Measurements from ENCODE around the gene CLASP2.
"Not testable (repeated sequence)": the region's sequence is repeated elsewhere in the genome, so short reads cannot be mapped to it uniquely, and the experiment has no call there.

Gene CLASP2

GRCh38 chr3:33682770-33683169 lies 35.3 kb downstream of the CLASP2 start:
- DNase-seq, result no peak

GRCh38 chr3:33681667-33682066 lies 36.4 kb downstream of the CLASP2 start:
- no peak for DNase-seq

- DNase-seq, result no peak
These were observed 40.0 kb downstream of the CLASP2 start for GRCh38 chr3:33678073-33678472.

- DNase-seq, result not testable (repeated sequence)
These were observed 44.6 kb downstream of the CLASP2 start for GRCh38 chr3:33673436-33673835.

GRCh38 chr3:33668618-33669017 lies 49.4 kb downstream of the CLASP2 start:
- DNase-seq, result no peak

GRCh38 chr3:33665294-33665693 lies 52.8 kb downstream of the CLASP2 start:
- DNase-seq, result no peak

GRCh38 chr3:33664195-33664594 lies 53.9 kb downstream of the CLASP2 start:
- no peak for DNase-seq

- no peak for DNase-seq
These were observed 55.0 kb downstream of the CLASP2 start for GRCh38 chr3:33663042-33663441.

GRCh38 chr3:33659856-33660434 lies 58.1 kb downstream of the CLASP2 start:
- DNase-seq, result no peak

- DNase-seq, result no peak
These were observed 58.8 kb downstream of the CLASP2 start for GRCh38 chr3:33658991-33659848.

- DNase-seq, result no peak
These were observed 59.4 kb downstream of the CLASP2 start for GRCh38 chr3:33658621-33658990.

- DNase-seq, result no peak
These were observed 60.0 kb downstream of the CLASP2 start for GRCh38 chr3:33658039-33658438.

- DNase-seq, result no peak
These were observed 65.3 kb downstream of the CLASP2 start for GRCh38 chr3:33652736-33653135.

GRCh38 chr3:33651101-33651500 lies 67.0 kb downstream of the CLASP2 start:
- not testable (repeated sequence) for DNase-seq

- DNase-seq, result no peak
These were observed 67.6 kb downstream of the CLASP2 start for GRCh38 chr3:33650495-33650894.

GRCh38 chr3:33648793-33649192 lies 69.3 kb downstream of the CLASP2 start:
- DNase-seq, result no peak

- no peak for DNase-seq
These were observed 71.6 kb downstream of the CLASP2 start for GRCh38 chr3:33646406-33646805.

- no peak for DNase-seq
These were observed 72.9 kb downstream of the CLASP2 start for GRCh38 chr3:33645060-33645647.

- DNase-seq, result no peak
These were observed 73.5 kb downstream of the CLASP2 start for GRCh38 chr3:33644582-33644981.

GRCh38 chr3:33642806-33643205 lies 75.2 kb downstream of the CLASP2 start:
- no peak for DNase-seq

- DNase-seq, result no peak
These were observed 78.2 kb downstream of the CLASP2 start for GRCh38 chr3:33639889-33640288.

- DNase-seq, result no peak
These were observed 80.6 kb downstream of the CLASP2 start for GRCh38 chr3:33637482-33637881.

- no peak for DNase-seq
These were observed 81.8 kb downstream of the CLASP2 start for GRCh38 chr3:33636125-33636850.

GRCh38 chr3:33634262-33634661 lies 83.8 kb downstream of the CLASP2 start:
- no peak for DNase-seq

All from 8988T (cell line).